Right atrium auricular region (tissue), 2 donors: ENCODE data around the gene CCM2. TPM values are rescaled to one million over a fixed set of nuclear protein-coding genes. Genes with fewer than 3 reads are reported as not detected.

Experiments used
- DNase-seq: peaks from one replicate; pipeline ENCODE4 v3.0.0-alpha.2; 2019; ENCODE audit warnings: low spot score
- H3K27ac ChIP-seq, 2 donors: fragments of 200-600 bp; sonication (generic); 1 replicate in 1 of 2; 2 replicates in 1 of 2; pipeline ENCODE4 v1.5.1; 2016 to 2019
- H3K27me3 ChIP-seq, 2 donors: fragments of 200-600 bp; sonication (generic); one replicate each; pipeline versions ENCODE4 v1.5.1 to v1.6.0; 2017 to 2019
- H3K36me3 ChIP-seq: fragments of 200-600 bp; sonication (generic); one replicate; pipeline ENCODE4 v1.5.1; 2016
- H3K4me1 ChIP-seq, 2 donors: fragments of 200-600 bp; sonication (generic); one replicate each; pipeline versions ENCODE4 v1.5.1 to v1.6.0; 2017 to 2019
- H3K4me3 ChIP-seq, 2 donors: fragments of 200-600 bp; sonication (generic); 1 replicate in 1 of 2; 2 replicates in 1 of 2; pipeline ENCODE4 v1.5.1; 2017 to 2019; ENCODE audit warnings: mild to moderate bottlenecking in 1 of 2, moderate library complexity in 1 of 2
- H3K9me3 ChIP-seq, 2 donors: fragments of 200-600 bp; sonication (generic); one replicate each; pipeline ENCODE4 v1.5.1; 2019
- CTCF ChIP-seq, 2 donors: fragments of 200-600 bp; sonication (generic); IDR thresholded peaks; one replicate each; pipeline ENCODE4 v1.5.1; 2019; ENCODE audit warnings: antibody characterized with exemption in 2 of 2
- total RNA-seq, 2 donors: library from RNA; depleted of rRNA; stranded (reverse); fragments of >200 nt; gene quantifications; one replicate each; pipeline ENCODE4 v1.1.0, GENCODE V29; 2016

Gene CCM2
- total RNA-seq, 2 donors from 2014 or later: 26.5 to 34.0 TPM

- H3K27me3 ChIP-seq: no peaks in the 10 kb centered on the region
- H3K36me3 ChIP-seq: no peaks in the 10 kb centered on the region
- H3K4me1 ChIP-seq: peaks cover 0 to 12% of the 10 kb centered on the region in 2 donors
- no peak for DNase-seq
- no peak overlapping the region for H3K4me3 ChIP-seq
- H3K9me3 ChIP-seq: no peaks in the 10 kb centered on the region
- no peak for TF ChIP-seq CTCF (IDR thresholded peaks at IDR 0.05)
- H3K27ac ChIP-seq: no peak overlapping the region
Measured at GRCh38 chr7:44959433-44959951, 40.5 kb upstream of the CCM2 start.

GRCh38 chr7:44960011-44960580 is 39.9 kb upstream of the CCM2 start:
- H3K4me3 ChIP-seq: no peak overlapping the region
- no peak overlapping the region for H3K27ac ChIP-seq
- peaks cover 0 to 12% of the 10 kb centered on the region in 2 donors for H3K4me1 ChIP-seq
- DNase-seq: no peak
- H3K9me3 ChIP-seq: no peaks in the 10 kb centered on the region
- no peaks in the 10 kb centered on the region for H3K36me3 ChIP-seq
- no peak for TF ChIP-seq CTCF (IDR thresholded peaks at IDR 0.05)
- H3K27me3 ChIP-seq: no peaks in the 10 kb centered on the region

- no peaks in the 10 kb centered on the region for H3K36me3 ChIP-seq
- H3K27ac ChIP-seq: no peak overlapping the region
- no peaks in the 10 kb centered on the region for H3K9me3 ChIP-seq
- peaks cover 0 to 12% of the 10 kb centered on the region in 2 donors for H3K4me1 ChIP-seq
- H3K27me3 ChIP-seq: no peaks in the 10 kb centered on the region
- peak overlapping the region in 1 of 2 donors; percentile 53 for H3K4me3 ChIP-seq
- TF ChIP-seq CTCF (IDR thresholded peaks at IDR 0.05): no peak
- no peak for DNase-seq
Measured at GRCh38 chr7:44961844-44962482, 38.0 kb upstream of the CCM2 start.

- H3K36me3 ChIP-seq: no peaks in the 10 kb centered on the region
- H3K4me3 ChIP-seq: peak overlapping the region; percentile 37 to 53
- no peaks in the 10 kb centered on the region for H3K9me3 ChIP-seq
- no peak for DNase-seq
- TF ChIP-seq CTCF (IDR thresholded peaks at IDR 0.05): peak in 1 of 2 donors; percentile 20
- H3K27me3 ChIP-seq: no peaks in the 10 kb centered on the region
- no peak overlapping the region for H3K27ac ChIP-seq
- H3K4me1 ChIP-seq: peaks cover 0 to 12% of the 10 kb centered on the region in 2 donors
Measured at GRCh38 chr7:44962483-44963251, 37.3 kb upstream of the CCM2 start.

GRCh38 chr7:44963364-44964290 is 36.4 kb upstream of the CCM2 start:
- H3K9me3 ChIP-seq: no peaks in the 10 kb centered on the region
- no peak overlapping the region for H3K27ac ChIP-seq
- H3K4me3 ChIP-seq: peak overlapping the region in 1 of 2 donors; percentile 53
- no peak for TF ChIP-seq CTCF (IDR thresholded peaks at IDR 0.05)
- peaks cover 0 to 12% of the 10 kb centered on the region in 2 donors for H3K4me1 ChIP-seq
- no peaks in the 10 kb centered on the region for H3K27me3 ChIP-seq
- no peaks in the 10 kb centered on the region for H3K36me3 ChIP-seq
- no peak for DNase-seq
